ENCODE measurements around the gene COX15.

Gene COX15

GRCh38 chr10:99760321-99760720 is 28.4 kb upstream of the COX15 start:
- no peak overlapping the region for H3K27ac ChIP-seq
- in situ Hi-C loops (cut with HindIII; ENCODE audit: low pct_ligation_motif_present, low sequenced_read_pairs) = no loop called here
- TF ChIP-seq, protein P1, sequence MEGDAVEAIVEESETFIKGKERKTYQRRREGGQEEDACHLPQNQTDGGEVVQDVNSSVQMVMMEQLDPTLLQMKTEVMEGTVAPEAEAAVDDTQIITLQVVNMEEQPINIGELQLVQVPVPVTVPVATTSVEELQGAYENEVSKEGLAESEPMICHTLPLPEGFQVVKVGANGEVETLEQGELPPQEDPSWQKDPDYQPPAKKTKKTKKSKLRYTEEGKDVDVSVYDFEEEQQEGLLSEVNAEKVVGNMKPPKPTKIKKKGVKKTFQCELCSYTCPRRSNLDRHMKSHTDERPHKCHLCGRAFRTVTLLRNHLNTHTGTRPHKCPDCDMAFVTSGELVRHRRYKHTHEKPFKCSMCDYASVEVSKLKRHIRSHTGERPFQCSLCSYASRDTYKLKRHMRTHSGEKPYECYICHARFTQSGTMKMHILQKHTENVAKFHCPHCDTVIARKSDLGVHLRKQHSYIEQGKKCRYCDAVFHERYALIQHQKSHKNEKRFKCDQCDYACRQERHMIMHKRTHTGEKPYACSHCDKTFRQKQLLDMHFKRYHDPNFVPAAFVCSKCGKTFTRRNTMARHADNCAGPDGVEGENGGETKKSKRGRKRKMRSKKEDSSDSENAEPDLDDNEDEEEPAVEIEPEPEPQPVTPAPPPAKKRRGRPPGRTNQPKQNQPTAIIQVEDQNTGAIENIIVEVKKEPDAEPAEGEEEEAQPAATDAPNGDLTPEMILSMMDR (IDR thresholded peaks at IDR 0.05; ENCODE audit: low read depth, low read length, missing control alignments) = no peak
- peaks cover 11% of the 10 kb centered on the region for H3K36me3 ChIP-seq (replicated peaks)
- no peak overlapping the region for H3K4me3 ChIP-seq (ENCODE audit: low read depth, low read length)
- no peaks in the 10 kb centered on the region for H3K27me3 ChIP-seq (replicated peaks)
- DNase-seq = no peak

GRCh38 chr10:99758211-99758891 is 26.4 kb upstream of the COX15 start:
- DNase-seq = no peak
- TF ChIP-seq, protein P1 (IDR thresholded peaks at IDR 0.05; ENCODE audit: low read depth, low read length, missing control alignments) = no peak
- in situ Hi-C loops (cut with HindIII; ENCODE audit: low pct_ligation_motif_present, low sequenced_read_pairs) = no loop called here
- H3K27ac ChIP-seq = no peak overlapping the region
- peaks cover 11% of the 10 kb centered on the region for H3K36me3 ChIP-seq (replicated peaks)
- no peaks in the 10 kb centered on the region for H3K27me3 ChIP-seq (replicated peaks)
- no peak overlapping the region for H3K4me3 ChIP-seq (ENCODE audit: low read depth, low read length)

DNA sequence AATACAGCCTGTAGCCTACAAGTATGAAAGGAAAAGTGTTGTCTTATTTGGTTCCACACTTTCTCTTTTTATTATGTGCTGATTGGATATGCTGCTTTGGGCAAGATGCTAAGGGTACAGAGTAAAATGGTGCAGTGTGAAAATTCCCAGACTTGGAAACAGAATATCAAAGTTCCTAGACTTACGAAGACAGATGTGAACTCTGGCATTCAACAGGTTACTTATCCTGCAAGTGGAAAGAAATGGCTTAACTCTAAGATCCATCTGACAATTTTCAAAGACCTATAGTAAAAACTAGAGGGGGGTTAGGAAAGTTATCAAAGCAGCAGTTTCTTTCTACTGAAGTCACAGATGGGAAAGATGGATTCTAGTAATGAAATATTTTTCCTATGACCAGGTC is 24.2 kb upstream of the COX15 start:
- TF ChIP-seq, protein P1 (IDR thresholded peaks at IDR 0.05; ENCODE audit: low read depth, low read length, missing control alignments) = no peak
- in situ Hi-C loops (cut with HindIII; ENCODE audit: low pct_ligation_motif_present, low sequenced_read_pairs) = no loop called here
- H3K27ac ChIP-seq = no peak overlapping the region
- no peak for DNase-seq
- H3K27me3 ChIP-seq (replicated peaks) = no peaks in the 10 kb centered on the region
- H3K36me3 ChIP-seq (replicated peaks) = peaks cover 11% of the 10 kb centered on the region
- no peak overlapping the region for H3K4me3 ChIP-seq (ENCODE audit: low read depth, low read length)

DNA sequence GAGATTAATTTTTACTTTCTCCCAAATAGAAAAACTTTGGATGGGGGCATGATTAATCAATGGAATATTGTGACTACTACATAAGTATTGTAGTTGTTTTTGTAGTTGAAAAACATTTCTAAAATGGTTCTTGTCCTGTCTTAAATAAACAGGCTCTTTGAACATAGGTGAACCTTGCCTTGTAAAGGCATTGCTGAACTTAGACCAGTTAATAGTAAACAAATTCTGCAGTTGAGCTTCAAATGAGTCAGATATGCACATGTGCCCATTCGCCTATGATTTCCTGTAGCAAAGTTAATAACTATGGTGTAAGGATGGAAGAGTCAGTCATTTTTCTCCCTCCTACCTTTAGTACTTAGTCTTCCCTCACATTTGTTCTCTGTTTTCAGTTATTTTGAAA is 22.7 kb upstream of the COX15 start:
- no peak overlapping the region for H3K27ac ChIP-seq
- TF ChIP-seq, protein P1 (IDR thresholded peaks at IDR 0.05; ENCODE audit: low read depth, low read length, missing control alignments) = no peak
- in situ Hi-C loops (cut with HindIII; ENCODE audit: low pct_ligation_motif_present, low sequenced_read_pairs) = no loop called here
- no peak overlapping the region for H3K4me3 ChIP-seq (ENCODE audit: low read depth, low read length)
- DNase-seq = no peak
- no peaks in the 10 kb centered on the region for H3K27me3 ChIP-seq (replicated peaks)
- H3K36me3 ChIP-seq (replicated peaks) = peaks cover 11% of the 10 kb centered on the region

- no peak overlapping the region for H3K4me3 ChIP-seq (ENCODE audit: low read depth, low read length)
- DNase-seq = no peak
- H3K36me3 ChIP-seq (replicated peaks) = peaks cover 9% of the 10 kb centered on the region
- H3K27me3 ChIP-seq (replicated peaks) = no peaks in the 10 kb centered on the region
- H3K27ac ChIP-seq = no peak overlapping the region
- in situ Hi-C loops (cut with HindIII; ENCODE audit: low pct_ligation_motif_present, low sequenced_read_pairs) = no loop called here
- TF ChIP-seq, protein P1 (IDR thresholded peaks at IDR 0.05; ENCODE audit: low read depth, low read length, missing control alignments) = no peak
Measured at GRCh38 chr10:99750641-99751040, 18.7 kb upstream of the COX15 start.
